Duodenal mucosa (tissue), 2 donors: Measurements from ENCODE around the gene PLEKHA4.
"Not testable (repeated sequence)": the region's sequence is repeated elsewhere in the genome, so short reads cannot be mapped to it uniquely, and the experiment has no call there.

Experiments used
- H3K27ac ChIP-seq: one replicate; pipeline ENCODE4 v1.7.0; 2013; ENCODE audit warnings: low read depth, low read length
- H3K27me3 ChIP-seq, 2 donors: one replicate each; pipeline ENCODE4 v1.7.0; 2013; ENCODE audit warnings: low read length in 2 of 2, control low read depth in 1 of 2; ENCODE audit not compliant: insufficient read depth in 2 of 2, control insufficient read depth in 1 of 2
- H3K36me3 ChIP-seq, 2 donors: one replicate each; pipeline ENCODE4 v1.7.0; 2013; ENCODE audit warnings: low read length in 2 of 2, control low read depth in 1 of 2; ENCODE audit not compliant: insufficient read depth in 2 of 2, control insufficient read depth in 1 of 2
- H3K4me1 ChIP-seq, 2 donors: one replicate each; pipeline ENCODE4 v1.7.0; 2013; ENCODE audit warnings: low read length in 2 of 2, control low read depth in 1 of 2; ENCODE audit not compliant: insufficient read depth in 2 of 2, control insufficient read depth in 1 of 2
- H3K4me3 ChIP-seq, 2 donors: one replicate each; pipeline ENCODE4 v1.7.0; 2013; ENCODE audit warnings: low read length in 2 of 2, low read depth in 1 of 2
- H3K9ac ChIP-seq, 2 donors: one replicate each; pipeline ENCODE4 v1.7.0; 2013; ENCODE audit warnings: low read length in 2 of 2, low read depth in 1 of 2
- H3K9me3 ChIP-seq, 2 donors: one replicate each; pipeline ENCODE4 v1.7.0; 2013; ENCODE audit warnings: low read length in 2 of 2, control low read depth in 1 of 2; ENCODE audit not compliant: control insufficient read depth in 1 of 2

The PLEKHA4 gene, protein sequence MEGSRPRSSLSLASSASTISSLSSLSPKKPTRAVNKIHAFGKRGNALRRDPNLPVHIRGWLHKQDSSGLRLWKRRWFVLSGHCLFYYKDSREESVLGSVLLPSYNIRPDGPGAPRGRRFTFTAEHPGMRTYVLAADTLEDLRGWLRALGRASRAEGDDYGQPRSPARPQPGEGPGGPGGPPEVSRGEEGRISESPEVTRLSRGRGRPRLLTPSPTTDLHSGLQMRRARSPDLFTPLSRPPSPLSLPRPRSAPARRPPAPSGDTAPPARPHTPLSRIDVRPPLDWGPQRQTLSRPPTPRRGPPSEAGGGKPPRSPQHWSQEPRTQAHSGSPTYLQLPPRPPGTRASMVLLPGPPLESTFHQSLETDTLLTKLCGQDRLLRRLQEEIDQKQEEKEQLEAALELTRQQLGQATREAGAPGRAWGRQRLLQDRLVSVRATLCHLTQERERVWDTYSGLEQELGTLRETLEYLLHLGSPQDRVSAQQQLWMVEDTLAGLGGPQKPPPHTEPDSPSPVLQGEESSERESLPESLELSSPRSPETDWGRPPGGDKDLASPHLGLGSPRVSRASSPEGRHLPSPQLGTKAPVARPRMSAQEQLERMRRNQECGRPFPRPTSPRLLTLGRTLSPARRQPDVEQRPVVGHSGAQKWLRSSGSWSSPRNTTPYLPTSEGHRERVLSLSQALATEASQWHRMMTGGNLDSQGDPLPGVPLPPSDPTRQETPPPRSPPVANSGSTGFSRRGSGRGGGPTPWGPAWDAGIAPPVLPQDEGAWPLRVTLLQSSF

DNA sequence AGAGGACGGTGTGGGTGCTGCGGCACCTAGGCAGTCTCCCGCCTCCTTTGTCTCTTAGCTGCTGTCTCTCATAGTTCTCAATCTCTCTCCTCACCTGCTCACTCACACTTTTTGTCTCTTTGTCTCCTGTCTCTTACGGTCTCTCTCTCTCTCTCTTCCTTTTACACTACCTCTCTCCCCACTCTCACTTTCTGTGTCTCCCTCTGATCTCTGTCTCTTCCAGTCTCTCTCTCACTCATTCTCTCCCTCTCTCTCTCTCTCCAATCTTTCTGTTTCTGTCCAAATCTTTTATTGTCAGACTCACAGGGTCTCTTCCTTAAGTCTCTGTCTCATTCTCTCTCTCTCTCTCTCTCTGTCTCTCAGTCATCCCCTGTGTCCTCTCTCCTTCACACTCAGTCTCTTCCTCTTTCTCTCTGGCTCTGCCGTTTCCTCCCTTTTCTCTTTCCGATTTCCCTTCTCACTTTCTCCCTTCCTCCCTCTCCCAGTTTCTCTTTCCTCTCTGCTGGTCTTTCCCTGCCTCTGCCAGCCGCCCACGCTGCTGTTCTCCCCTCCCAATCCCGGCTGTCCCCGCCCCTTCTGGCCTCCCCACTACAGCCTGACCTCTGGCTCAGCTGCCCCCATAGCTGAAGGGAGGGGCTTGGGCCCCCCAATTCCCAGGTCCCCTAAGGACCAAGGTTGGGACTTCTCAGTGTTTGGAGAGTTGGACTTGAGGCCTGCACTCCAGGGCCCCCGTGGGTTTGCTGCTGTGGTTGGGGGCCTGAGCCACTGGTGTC, at the start of gene PLEKHA4:
Gene PLEKHA4, minus strand, starts transcription at position 504 of the 773 bp plus-strand sequence. CDS start 997 bp downstream, outside the sequence.
- no peaks in the 10 kb centered on the region for H3K9me3 ChIP-seq
- peak within 1 kb of the TSS; percentile 70 for H3K27ac ChIP-seq
- peak within 1 kb of the TSS; percentile 48 to 54 for H3K4me3 ChIP-seq
- no peaks in the 10 kb centered on the region for H3K27me3 ChIP-seq
- H3K9ac ChIP-seq = peak within 1 kb of the TSS; percentile 58 to 64
- H3K4me1 ChIP-seq = peaks cover 20 to 21% of the 10 kb centered on the region in 2 donors
- peaks cover 0 to 1% of the 10 kb centered on the region in 2 donors for H3K36me3 ChIP-seq

DNA sequence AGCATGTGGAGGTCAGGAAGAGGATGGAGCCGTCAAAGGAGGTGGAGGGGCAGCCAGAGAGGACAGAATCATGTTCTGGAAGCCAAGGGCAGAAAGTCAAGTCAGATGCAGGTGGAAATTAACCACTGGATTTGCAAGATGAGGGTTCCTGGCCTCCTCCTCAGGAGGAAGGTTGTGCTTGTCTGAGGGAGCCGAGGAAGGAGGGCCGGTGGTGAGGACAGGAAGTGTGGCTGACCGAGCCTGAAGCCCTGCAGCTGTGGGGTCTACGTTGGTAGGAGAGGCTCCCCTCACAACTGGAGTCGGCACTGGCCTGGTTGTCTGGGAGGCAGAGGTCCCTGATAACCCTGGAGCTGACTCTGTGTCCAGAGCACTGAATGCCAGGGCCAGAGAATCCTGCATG, 49.7 kb upstream of the PLEKHA4 start:
- Histone ChIP-seq H3K27ac (no peak overlapping the region), H3K9ac (no peak overlapping the region), H3K4me1 (no peaks in the 10 kb centered on the region), H3K27me3 (no peaks in the 10 kb centered on the region), H3K36me3 (peaks cover 41 to 80% of the 10 kb centered on the region in 2 donors), H3K4me3 (no peak overlapping the region), H3K9me3 (no peaks in the 10 kb centered on the region)

DNA sequence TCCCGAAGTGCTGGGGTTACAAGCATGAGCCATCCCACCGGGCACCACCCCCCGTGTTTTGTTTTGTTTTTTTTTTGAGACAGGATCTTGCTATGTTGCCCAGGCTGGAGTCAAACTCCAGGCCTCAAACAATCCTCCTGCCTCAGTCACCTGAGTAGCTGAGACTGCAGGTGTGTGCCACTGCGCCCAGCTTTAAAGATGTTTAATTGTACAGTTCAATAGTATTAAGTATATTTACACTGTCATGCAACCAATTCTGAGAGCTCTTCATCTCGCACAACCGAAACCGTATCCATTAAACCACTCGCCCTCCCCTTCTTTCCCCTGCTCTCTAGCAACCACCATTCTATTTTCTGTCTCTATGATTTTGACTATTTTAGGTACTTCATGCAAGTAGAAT, 47.3 kb upstream of the PLEKHA4 start:
- H3K4me1 ChIP-seq = no peaks in the 10 kb centered on the region
- H3K27me3 ChIP-seq = no peaks in the 10 kb centered on the region
- H3K4me3 ChIP-seq = no peak overlapping the region
- H3K9me3 ChIP-seq = no peaks in the 10 kb centered on the region
- H3K27ac ChIP-seq = no peak overlapping the region
- no peak overlapping the region for H3K9ac ChIP-seq
- peaks cover 48 to 82% of the 10 kb centered on the region in 2 donors for H3K36me3 ChIP-seq

DNA sequence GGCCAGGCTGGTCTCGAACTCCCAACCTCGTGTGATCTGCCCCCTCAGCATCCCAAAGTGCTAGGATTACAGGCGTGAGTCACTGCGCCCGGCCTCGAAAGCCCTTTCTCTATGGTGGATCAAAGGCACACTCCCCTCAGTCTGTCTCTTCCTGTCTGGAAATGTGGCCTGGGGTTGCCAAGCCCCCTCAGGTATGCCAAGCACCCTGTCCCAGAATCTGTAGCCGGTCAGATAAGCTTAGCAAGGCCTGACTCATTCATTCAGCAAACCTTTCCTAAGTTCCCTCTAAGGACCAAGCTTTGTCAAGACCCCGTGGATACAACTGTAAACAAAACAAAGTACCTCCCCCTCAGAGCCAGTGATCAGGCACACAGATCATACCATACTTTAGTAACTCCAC, 45.8 kb upstream of the PLEKHA4 start:
- Histone ChIP-seq H3K36me3 (peaks cover 50 to 82% of the 10 kb centered on the region in 2 donors), H3K4me1 (no peaks in the 10 kb centered on the region), H3K27me3 (no peaks in the 10 kb centered on the region), H3K27ac (no peak overlapping the region), H3K9ac (no peak overlapping the region), H3K4me3 (no peak overlapping the region), H3K9me3 (no peaks in the 10 kb centered on the region)

- Histone ChIP-seq H3K4me1 (peaks cover 6 to 7% of the 10 kb centered on the region in 2 donors), H3K36me3 (peaks cover 48 to 79% of the 10 kb centered on the region in 2 donors), H3K4me3 (no peak overlapping the region), H3K9ac (no peak overlapping the region), H3K9me3 (no peaks in the 10 kb centered on the region), H3K27ac (no peak overlapping the region), H3K27me3 (no peaks in the 10 kb centered on the region)
Observed at GRCh38 chr19:48913114-48913889, 44.9 kb upstream of the PLEKHA4 start.

- Histone ChIP-seq H3K36me3 (peaks cover 38 to 75% of the 10 kb centered on the region in 2 donors), H3K4me3 (no peak overlapping the region), H3K27me3 (no peaks in the 10 kb centered on the region), H3K27ac (no peak overlapping the region), H3K9me3 (no peaks in the 10 kb centered on the region), H3K9ac (no peak overlapping the region), H3K4me1 (peaks cover 8 to 12% of the 10 kb centered on the region in 2 donors)
Observed at GRCh38 chr19:48910803-48911202, 42.4 kb upstream of the PLEKHA4 start.

DNA sequence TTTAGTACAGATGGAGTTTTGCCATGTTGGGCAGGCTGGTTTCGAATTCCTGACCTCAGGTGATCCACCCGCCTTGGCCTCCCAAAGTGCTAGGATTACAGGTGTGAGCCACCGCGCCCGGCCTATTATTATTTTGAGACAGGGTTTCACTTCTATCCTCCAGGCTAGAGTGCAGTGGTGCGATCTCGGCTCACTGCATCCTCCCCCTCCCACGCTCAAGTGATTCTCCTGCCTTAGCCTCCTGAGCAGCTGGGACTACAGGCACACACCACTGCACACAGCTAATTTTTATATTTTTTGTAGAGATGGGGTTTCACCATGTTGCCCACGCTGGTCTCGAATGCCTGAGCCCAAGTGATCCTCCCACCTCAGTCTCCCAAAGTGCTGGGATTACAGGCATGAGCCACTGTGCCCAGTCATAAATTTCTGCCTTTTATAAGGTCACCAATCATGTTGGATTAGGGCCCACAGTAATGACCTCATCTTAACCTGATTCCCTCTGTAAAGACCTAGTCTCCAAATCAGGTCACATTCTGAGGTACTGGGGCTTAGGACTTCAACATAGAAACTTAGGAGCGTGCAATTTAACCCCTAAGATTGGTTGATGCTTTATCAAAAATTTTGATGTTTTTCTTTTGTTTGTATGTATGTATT, 41.1 kb upstream of the PLEKHA4 start:
- H3K27me3 ChIP-seq, H3K4me3 ChIP-seq, H3K9ac ChIP-seq, H3K9me3 ChIP-seq, H3K27ac ChIP-seq: not testable (repeated sequence)
- Histone ChIP-seq H3K36me3 (peaks cover 47 to 74% of the 10 kb centered on the region in 2 donors), H3K4me1 (peaks cover 8 to 12% of the 10 kb centered on the region in 2 donors)

DNA sequence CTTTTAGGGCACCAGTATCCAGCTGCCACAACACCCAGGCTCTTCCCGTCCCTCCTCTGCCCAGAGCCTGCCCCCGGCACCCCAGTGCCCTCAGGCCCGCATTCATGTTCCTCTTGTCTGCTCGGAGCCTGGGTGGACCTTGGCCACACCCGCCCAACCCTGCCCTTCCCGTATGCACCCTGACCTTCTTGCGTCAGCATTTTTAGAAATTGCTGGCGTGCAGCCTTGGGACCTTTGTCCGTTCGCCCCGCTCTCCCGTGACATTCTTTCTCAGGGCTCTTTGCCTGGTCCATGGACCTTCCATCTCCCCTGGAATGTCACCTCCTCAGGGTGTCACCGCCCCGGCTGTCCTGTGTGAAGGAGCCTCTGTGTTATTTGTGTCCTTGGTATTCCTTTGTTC, 39.3 kb upstream of the PLEKHA4 start:
- Histone ChIP-seq H3K36me3 (peaks cover 33 to 63% of the 10 kb centered on the region in 2 donors), H3K4me1 (peaks cover 8 to 12% of the 10 kb centered on the region in 2 donors), H3K4me3 (no peak overlapping the region), H3K27ac (peak overlapping the region; percentile 74), H3K9ac (no peak overlapping the region), H3K27me3 (no peaks in the 10 kb centered on the region), H3K9me3 (no peaks in the 10 kb centered on the region)

- Histone ChIP-seq H3K9ac (no peak overlapping the region), H3K4me3 (no peak overlapping the region), H3K27me3 (no peaks in the 10 kb centered on the region), H3K36me3 (peaks cover 24 to 54% of the 10 kb centered on the region in 2 donors), H3K27ac (no peak overlapping the region), H3K4me1 (peaks cover 15 to 18% of the 10 kb centered on the region in 2 donors), H3K9me3 (no peaks in the 10 kb centered on the region)
Observed at GRCh38 chr19:48906324-48906723, 37.9 kb upstream of the PLEKHA4 start.
